Effector CD8-positive, alpha-beta T cell (primary cell): ENCODE measurements around the gene CHIC2.

Source experiments
- DNase-seq: peaks from one replicate; lab custom pipeline; 2025; lab: John Stamatoyannopoulos, UW

Gene CHIC2

GRCh38 chr4:54093324-54094240 lies 29.2 kb upstream of the CHIC2 start:
- DNase-seq = no peak

GRCh38 chr4:54092405-54093323 lies 28.3 kb upstream of the CHIC2 start:
- DNase-seq = no peak

DNA sequence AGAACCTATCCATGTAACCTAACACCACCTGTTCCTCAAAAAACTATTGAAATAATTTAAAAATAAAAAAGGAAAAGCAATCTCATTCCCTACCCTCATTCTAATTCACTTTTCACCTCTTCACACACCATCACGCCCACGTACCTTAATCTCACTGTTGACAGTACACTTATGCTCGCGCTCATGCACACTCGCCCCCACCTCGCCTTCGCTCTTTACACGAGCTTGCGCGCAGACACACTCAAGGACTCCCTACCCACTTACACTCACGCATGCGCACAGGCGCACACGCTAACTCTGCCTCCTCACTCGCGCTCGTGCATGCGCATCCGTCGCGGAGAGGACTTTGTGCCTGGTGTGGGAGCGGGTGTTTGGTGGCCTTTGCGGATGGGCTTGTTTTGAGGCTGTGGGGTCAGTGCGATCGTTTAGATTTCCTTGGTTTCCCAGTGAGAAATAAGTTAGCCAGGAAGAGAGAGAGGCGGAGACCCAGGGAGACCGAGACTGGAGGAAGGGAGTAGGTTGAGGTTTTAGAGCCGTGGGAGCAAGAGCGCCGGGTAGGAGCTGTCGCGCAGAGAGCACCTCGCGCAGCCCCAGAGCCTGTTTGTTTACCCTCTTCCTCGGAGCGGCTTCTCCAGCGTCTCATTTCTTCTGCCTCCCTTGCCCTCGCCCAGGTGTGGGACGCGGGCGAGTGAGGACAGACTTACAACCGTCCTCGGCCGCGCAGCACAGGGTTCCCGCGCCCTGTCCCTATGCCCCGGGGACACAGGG lies 27.4 kb upstream of the CHIC2 start:
- peak; percentile 69 for DNase-seq

DNA sequence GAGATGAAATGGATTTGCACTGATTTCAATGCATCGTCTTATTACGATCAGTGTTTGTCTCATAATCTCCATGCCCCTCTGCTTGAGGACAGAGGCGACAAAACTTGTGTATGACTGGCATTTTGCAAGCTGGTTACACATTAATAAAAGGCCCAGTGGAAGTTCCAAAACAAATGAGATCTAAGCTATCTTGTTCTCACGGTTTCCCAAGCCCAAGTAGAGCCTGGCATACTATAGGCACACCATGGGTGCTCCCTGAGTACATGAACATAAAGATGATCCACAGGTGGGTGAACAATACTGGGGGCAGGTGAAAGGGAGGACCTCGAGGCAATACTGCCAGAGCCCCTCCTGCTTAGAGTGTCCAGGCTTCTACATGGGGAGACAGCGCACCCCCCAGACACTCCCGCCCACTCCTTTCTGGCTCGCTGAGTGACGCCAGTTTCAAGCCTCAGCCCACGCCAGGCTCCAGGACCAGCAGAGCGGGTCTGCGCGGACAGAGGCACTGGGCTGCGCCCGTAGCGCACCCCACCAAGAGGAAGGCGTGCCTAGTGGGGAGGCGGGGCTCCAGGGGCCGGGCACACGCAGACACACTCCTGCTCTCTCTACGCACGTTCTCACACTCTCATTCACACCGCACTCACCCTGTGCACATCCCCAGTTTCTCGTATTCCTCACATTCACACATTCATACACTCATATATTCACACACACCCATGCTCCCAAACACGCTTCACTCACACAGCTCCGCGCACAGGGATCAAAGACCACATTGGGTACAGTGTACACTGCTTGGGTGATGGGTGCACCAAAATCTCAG lies 26.6 kb upstream of the CHIC2 start:
- no peak for DNase-seq

GRCh38 chr4:54090404-54090803 lies 26.0 kb upstream of the CHIC2 start:
- DNase-seq = no peak

GRCh38 chr4:54089875-54090274 lies 25.5 kb upstream of the CHIC2 start:
- no peak for DNase-seq

- DNase-seq = no peak
Observed at GRCh38 chr4:54085284-54085683, 20.9 kb upstream of the CHIC2 start.

- no peak for DNase-seq
Observed at GRCh38 chr4:54082168-54082567, 17.8 kb upstream of the CHIC2 start.

DNA sequence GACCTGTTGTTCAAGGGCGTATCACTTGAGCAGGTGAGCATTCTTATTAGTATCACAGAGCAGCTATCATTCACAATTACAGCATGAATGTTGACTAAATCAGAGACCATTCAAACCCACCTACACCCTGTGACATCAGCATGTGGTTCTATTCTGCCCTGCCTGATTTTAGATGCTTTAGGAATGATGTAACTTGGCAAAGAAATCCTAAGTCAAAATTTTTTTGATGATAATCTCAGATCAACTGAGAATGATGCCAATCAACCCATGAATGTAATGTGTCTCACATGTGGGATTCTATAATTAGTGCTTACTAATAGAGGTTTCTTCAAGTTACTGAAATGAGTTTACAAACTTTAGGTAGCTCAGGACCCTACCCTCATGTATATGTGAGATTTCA lies 13.4 kb upstream of the CHIC2 start:
- no peak for DNase-seq

- no peak for DNase-seq
Observed at GRCh38 chr4:54076673-54077072, 12.3 kb upstream of the CHIC2 start.

DNA sequence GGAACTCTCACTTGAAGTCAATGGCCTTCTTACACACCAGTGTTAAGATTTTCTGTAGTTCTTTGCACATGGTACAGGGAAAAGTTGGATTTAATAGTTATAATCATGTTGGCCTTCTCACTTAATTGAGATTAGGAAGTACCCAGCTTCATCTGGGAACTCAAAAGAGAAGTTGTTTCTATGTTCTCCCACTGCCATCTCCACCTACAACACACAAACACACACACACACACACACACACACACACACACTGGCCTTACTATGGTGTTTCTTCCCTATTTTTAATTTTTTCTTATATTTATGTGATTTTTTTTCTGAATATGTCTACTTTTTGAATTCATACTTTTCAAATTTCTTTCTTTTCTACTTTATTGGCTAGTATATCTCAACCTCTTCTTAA lies 10.0 kb upstream of the CHIC2 start:
- DNase-seq = no peak

DNA sequence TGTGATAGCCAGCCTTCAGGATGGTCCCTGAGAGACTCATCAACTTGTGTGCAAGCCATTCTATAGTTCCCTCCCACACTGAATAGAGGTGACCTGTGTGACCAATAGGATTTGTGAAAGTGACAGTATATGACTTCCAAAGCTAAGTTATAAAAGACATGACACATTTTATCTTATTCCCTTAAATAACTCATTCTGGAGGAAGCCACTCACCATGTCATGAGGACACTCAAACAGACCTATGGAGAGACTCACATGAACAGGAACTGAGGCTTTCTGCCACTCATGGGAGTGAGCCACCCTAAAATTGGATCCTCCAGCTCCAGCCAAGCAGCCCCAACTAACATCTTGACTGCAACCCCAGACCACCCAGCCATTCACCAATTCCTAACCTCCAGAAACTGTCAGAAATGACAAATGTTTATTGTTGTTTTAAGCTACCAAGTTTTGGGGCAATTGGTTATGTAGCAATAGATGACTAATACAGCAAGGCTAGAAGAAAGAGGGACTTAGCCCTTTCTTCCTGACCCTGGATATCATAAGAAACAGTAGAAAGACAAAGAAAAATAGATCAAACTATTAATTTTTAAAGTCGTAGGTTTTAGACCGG lies 9.0 kb upstream of the CHIC2 start:
- no peak for DNase-seq

- DNase-seq = no peak
Observed at GRCh38 chr4:54067166-54067565, 2.8 kb upstream of the CHIC2 start.

GRCh38 chr4:54066718-54067129 lies 2.3 kb upstream of the CHIC2 start:
- no peak for DNase-seq

DNA sequence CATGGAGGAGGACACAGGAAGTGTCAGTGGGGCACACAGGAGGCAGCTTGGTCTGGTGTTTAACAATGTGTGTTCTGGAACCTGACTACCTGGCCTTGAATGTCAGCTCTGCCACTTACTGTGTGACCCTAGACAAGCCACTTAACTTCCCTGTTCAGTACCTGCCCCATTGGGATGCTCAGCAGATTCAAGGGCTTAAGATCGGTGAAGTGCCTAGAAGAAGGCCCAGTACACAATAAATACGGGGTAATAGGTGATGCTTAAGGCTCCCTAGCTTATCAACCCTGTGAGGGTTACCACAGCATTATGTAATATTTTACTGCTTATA lies 1.6 kb upstream of the CHIC2 start:
- no peak for DNase-seq

GRCh38 chr4:54065282-54066087 lies 1.1 kb upstream of the CHIC2 start:
- DNase-seq = no peak

- DNase-seq = peak; percentile 40
Observed at GRCh38 chr4:54063737-54064316, 578 bp downstream of the CHIC2 start.

- no peak for DNase-seq
Observed at GRCh38 chr4:54063229-54063628, 1.2 kb downstream of the CHIC2 start.

- no peak for DNase-seq
Observed at GRCh38 chr4:54062392-54062791, 2.0 kb downstream of the CHIC2 start.

DNA sequence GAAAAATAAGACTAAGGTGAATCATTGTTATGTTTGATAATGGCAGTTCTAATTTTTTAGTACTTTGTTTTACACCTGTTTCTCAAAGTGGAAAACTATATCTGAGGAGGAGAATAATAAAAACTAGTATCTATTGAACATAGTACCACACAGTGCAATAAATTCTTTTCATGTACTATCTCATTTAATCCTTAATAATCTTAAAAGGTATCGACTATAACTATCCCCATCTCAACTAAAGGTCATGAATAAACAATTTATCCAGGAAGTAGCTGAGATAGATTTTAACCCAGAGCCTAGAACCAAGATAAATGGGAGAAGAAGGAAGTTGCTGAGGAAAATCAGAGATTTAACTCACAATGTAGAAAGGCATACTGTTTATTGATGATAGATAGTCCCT lies 2.5 kb downstream of the CHIC2 start:
- DNase-seq = no peak
